ENCODE data around the gene TRANK1.

TRANK1 gene

GRCh38 chr3:36833160-36833814 lies 111.6 kb downstream of the TRANK1 start:
- DNase-seq = no peak

GRCh38 chr3:36832406-36832805 lies 112.4 kb downstream of the TRANK1 start:
- DNase-seq = no peak

- DNase-seq = no peak
These were observed 117.7 kb downstream of the TRANK1 start for GRCh38 chr3:36827133-36827532.

GRCh38 chr3:36826240-36826639 lies 118.6 kb downstream of the TRANK1 start:
- DNase-seq = no peak

- no peak for DNase-seq
These were observed 120.4 kb downstream of the TRANK1 start for GRCh38 chr3:36824443-36824842.

GRCh38 chr3:36823806-36824205 lies 121.0 kb downstream of the TRANK1 start:
- DNase-seq = no peak

- no peak for DNase-seq
These were observed 124.8 kb downstream of the TRANK1 start for GRCh38 chr3:36820083-36820482.

- no peak for DNase-seq
These were observed 126.9 kb downstream of the TRANK1 start for GRCh38 chr3:36817806-36818533.

GRCh38 chr3:36815375-36815774 lies 129.5 kb downstream of the TRANK1 start:
- DNase-seq = no peak

GRCh38 chr3:36814776-36815175 lies 130.1 kb downstream of the TRANK1 start:
- DNase-seq = no peak

GRCh38 chr3:36814066-36814717 lies 130.7 kb downstream of the TRANK1 start:
- DNase-seq = no peak

GRCh38 chr3:36813305-36813704 lies 131.5 kb downstream of the TRANK1 start:
- DNase-seq = no peak

- DNase-seq = no peak
These were observed 132.6 kb downstream of the TRANK1 start for GRCh38 chr3:36812240-36812639.

GRCh38 chr3:36811768-36812167 lies 133.1 kb downstream of the TRANK1 start:
- DNase-seq = no peak

GRCh38 chr3:36804295-36805055 lies 140.4 kb downstream of the TRANK1 start:
- DNase-seq = peak; percentile 20 to 26

- DNase-seq = no peak
These were observed 141.6 kb downstream of the TRANK1 start for GRCh38 chr3:36803091-36803791.

GRCh38 chr3:36800533-36801116 lies 144.2 kb downstream of the TRANK1 start:
- DNase-seq = no peak

GRCh38 chr3:36796881-36797280 lies 148.0 kb downstream of the TRANK1 start:
- DNase-seq = no peak

- no peak for DNase-seq
These were observed 148.7 kb downstream of the TRANK1 start for GRCh38 chr3:36796161-36796560.

- DNase-seq = no peak
These were observed 149.2 kb downstream of the TRANK1 start for GRCh38 chr3:36795622-36796021.

- DNase-seq = peak in 1 of 2 experiments; percentile 3
These were observed 152.5 kb downstream of the TRANK1 start for GRCh38 chr3:36792342-36792741.

- DNase-seq = no peak
These were observed 154.1 kb downstream of the TRANK1 start for GRCh38 chr3:36790765-36791164.
